Activated effector memory CD4-positive, alpha-beta T cell treated with anti-CD3 and anti-CD28 coated beads, Interleukin-2, amount 50 U/mL, for 16 hours (primary cell): ENCODE measurements around the gene KLHDC2.
"Not testable (repeated sequence)": the region's sequence is repeated elsewhere in the genome, so short reads cannot be mapped to it uniquely, and the experiment has no call there.

Experiments used
- DNase-seq: peaks from one replicate; pipeline ENCODE4 v3.0.0-alpha.2; 2020

The KLHDC2 gene

GRCh38 chr14:49781040-49781439 is 13.1 kb downstream of the KLHDC2 start:
- DNase-seq: not testable (repeated sequence)

GRCh38 chr14:49783394-49784014 is 15.6 kb downstream of the KLHDC2 start:
- DNase-seq: no peak

- DNase-seq: no peak
Measured at GRCh38 chr14:49786315-49786714, 18.4 kb downstream of the KLHDC2 start.

GRCh38 chr14:49792618-49793017 is 24.7 kb downstream of the KLHDC2 start:
- no peak for DNase-seq

- no peak for DNase-seq
Measured at GRCh38 chr14:49796025-49796424, 28.1 kb downstream of the KLHDC2 start.

- DNase-seq: no peak
Measured at GRCh38 chr14:49808780-49809179, 40.8 kb downstream of the KLHDC2 start.

- DNase-seq: not testable (repeated sequence)
Measured at GRCh38 chr14:49816118-49816517, 48.2 kb downstream of the KLHDC2 start.

GRCh38 chr14:49816844-49817243 is 48.9 kb downstream of the KLHDC2 start:
- DNase-seq: no peak

- DNase-seq: no peak
Measured at GRCh38 chr14:49820176-49820575, 52.2 kb downstream of the KLHDC2 start.

GRCh38 chr14:49828640-49829039 is 60.7 kb downstream of the KLHDC2 start:
- no peak for DNase-seq
